ENCODE measurements around the gene ASCC1.
"Not testable (repeated sequence)": the region's sequence is repeated elsewhere in the genome, so short reads cannot be mapped to it uniquely, and the experiment has no call there.

The ASCC1 gene

DNA sequence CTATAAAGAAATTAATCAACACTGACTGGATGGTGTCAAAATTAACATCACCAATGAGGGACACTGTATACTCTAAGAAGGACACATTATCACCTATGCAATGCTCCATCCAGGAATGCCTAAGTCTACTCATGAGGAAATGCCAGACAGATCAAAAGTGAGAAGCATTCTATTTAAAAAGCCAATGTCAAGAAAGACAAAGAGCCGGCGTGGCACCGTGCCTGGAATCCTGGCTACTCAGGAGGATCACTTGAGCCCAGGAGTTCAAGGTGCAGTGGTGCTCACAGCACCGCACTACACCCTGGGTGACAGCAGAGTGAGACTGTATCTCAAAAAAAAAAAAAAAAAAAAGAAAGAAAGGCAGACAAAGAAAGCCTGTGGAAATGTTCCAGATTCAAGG lies 45.8 kb downstream of the ASCC1 start:
- no peak for DNase-seq (ENCODE audit: low spot score)

DNA sequence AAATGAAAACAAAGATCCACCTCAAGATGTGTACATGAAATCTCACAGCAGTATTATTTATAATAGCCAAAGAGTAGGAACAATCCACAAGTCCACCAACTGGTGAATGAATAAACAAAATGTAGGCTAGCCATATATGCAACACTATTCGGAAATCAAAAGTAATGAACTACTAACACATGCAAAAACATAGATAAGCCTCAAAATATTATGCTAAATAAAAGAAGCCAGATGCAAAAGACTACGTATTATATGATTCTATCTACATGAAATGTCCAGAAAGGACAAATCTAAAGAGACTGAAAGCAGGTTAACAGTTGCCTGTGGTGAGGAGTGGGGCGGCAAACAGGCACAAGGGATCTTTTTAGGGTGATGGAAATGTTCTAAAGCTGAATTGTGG lies 49.0 kb downstream of the ASCC1 start:
- no peak for DNase-seq (ENCODE audit: low spot score)

DNA sequence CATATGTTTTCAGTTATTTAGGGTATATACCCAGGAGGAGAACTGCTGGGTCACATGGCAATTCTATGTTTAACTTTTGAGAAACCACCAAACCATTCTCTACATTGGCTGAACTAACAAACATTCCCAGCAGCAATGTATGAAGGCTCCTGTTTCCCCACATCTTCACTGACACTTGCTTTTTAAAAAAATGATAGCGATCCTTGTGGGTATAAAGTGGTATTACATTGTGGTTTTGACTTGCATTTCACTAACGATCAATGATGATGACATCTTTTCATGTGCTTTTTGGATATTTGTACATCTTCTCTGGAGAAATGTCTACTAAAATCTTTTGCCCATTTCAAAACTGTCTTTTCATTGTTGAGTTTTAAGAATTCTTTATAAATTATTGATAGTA lies 51.5 kb downstream of the ASCC1 start:
- DNase-seq (ENCODE audit: low spot score) = no peak

GRCh38 chr10:72162978-72163377 lies 53.1 kb downstream of the ASCC1 start:
- no peak for DNase-seq (ENCODE audit: low spot score)

DNA sequence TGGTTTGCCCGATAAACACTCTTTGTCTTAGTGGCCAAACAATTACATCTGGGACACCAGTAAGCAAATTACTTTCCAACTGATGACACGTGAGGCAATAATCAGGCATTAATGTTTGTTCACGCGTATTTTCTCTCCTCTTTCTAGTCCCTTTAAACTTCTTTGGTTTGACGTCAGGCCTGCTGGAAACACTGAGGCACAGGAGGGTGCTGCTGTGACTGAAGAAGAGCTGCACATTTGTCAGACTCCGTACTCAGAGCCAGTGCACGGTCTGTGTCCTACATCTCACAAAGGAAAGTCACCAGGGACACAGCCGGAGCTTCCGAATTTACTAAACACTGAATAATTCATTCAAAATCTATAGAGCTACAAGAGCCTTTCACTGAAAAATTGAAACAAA lies 57.9 kb downstream of the ASCC1 start:
- no peak for DNase-seq (ENCODE audit: low spot score)

- DNase-seq (ENCODE audit: low spot score) = no peak
These were observed 59.9 kb downstream of the ASCC1 start for GRCh38 chr10:72156223-72156622.

DNA sequence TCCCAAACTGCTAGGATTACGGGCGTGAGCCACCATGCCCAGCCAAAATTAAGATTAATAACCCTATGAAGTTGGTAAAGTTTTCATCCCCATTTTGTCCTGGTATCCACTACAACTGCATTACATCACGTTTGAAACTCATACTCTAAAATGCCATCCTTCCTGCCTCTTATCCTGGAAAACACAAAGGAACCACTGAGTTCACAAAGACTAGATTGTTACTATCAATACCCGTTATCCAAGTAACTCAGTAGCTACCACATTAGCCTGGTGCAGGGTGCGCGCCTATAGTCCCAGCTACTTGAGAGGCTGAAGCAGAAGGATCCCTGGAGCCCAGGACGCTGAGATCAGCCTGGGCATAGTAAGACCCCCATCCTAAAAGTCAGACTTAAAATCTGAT lies 63.8 kb downstream of the ASCC1 start:
- no peak for DNase-seq (ENCODE audit: low spot score)

- DNase-seq (ENCODE audit: low spot score) = not testable (repeated sequence)
These were observed 65.2 kb downstream of the ASCC1 start for GRCh38 chr10:72150746-72151478.

GRCh38 chr10:72147324-72147584 lies 68.8 kb downstream of the ASCC1 start:
- DNase-seq (ENCODE audit: low spot score) = not testable (repeated sequence)

- DNase-seq (ENCODE audit: low spot score) = no peak
These were observed 69.3 kb downstream of the ASCC1 start for GRCh38 chr10:72146559-72147323.

DNA sequence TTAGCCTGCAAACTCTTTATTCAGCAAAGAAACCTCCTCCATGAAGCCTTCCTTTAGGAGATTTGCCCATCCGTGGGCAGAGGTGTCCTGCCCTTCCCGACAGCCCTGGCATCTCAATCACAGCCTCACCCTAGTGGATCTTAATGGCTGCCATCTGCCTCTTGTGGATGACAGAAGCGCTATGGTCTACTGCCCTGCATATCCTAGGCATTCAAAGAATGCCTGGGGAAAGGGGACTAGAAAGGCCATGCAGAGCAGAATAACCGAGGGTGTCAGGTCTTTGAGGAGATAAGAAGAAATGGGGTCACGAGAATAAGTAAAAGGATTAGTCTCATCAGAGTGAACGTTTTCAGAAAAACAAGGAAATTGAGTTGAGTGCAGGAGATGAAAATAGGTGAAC lies 70.0 kb downstream of the ASCC1 start:
- no peak for DNase-seq (ENCODE audit: low spot score)

- DNase-seq (ENCODE audit: low spot score) = no peak
These were observed 70.4 kb downstream of the ASCC1 start for GRCh38 chr10:72145657-72146056.

- DNase-seq (ENCODE audit: low spot score) = no peak
These were observed 75.2 kb downstream of the ASCC1 start for GRCh38 chr10:72140850-72141249.

DNA sequence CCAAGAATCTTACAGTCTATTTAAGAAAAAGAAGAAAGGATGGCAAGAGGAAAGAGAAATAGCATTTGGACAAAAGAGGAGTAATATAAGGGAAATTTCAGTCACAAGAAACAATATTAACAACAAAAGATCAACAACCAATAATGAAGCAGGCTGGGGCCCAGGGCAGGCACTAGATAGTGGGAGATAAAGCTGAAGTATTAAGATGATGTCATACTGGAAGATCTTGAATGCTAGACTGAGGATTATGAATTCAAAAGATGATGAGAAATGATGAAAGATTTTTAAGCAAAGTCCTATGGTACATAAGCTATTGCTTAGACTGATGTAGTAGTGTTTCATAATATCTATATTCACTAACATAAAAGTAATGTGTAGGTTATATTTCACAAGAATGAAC lies 75.9 kb downstream of the ASCC1 start:
- DNase-seq (ENCODE audit: low spot score) = no peak

DNA sequence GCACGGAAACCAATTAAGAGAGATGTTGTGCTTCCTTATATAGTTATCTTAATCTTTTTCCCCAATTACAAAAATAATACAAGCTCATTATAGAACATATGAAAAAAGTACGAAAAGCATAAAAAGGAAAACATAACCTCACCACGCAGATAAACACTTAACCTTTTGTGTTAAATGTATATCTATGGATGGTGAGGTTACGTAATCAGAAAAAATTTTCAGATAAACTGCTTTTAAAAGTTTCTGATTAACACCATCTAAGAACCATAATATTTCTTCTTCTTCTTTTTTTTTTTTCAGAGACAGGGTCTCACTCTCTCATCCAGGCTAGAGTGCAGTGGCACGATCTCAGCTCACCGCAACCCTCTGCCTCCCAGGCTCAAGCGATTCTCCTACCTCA lies 78.5 kb downstream of the ASCC1 start:
- DNase-seq (ENCODE audit: low spot score) = no peak

DNA sequence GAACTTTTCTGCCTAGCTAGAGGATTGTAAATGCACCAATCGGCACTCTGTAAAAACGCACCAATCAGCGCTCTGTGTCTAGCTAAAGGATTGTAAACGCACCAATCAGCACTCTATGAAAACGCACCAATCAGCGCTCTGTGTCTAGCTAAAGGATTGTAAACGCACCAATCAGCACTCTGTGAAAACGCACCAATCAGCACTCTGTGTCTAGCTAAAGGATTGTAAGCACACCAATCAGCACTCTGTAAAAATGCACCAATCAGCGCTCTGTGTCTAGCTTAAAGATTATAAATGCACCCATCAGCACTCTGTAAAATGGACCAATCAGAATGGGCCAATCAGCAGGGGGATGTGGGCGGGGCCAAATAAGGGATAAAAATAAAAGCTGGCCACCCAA lies 79.9 kb downstream of the ASCC1 start:
- DNase-seq (ENCODE audit: low spot score) = not testable (repeated sequence)

- DNase-seq (ENCODE audit: low spot score) = no peak
These were observed 81.0 kb downstream of the ASCC1 start for GRCh38 chr10:72134785-72135767.

GRCh38 chr10:72133517-72133916 lies 82.6 kb downstream of the ASCC1 start:
- DNase-seq (ENCODE audit: low spot score) = no peak

DNA sequence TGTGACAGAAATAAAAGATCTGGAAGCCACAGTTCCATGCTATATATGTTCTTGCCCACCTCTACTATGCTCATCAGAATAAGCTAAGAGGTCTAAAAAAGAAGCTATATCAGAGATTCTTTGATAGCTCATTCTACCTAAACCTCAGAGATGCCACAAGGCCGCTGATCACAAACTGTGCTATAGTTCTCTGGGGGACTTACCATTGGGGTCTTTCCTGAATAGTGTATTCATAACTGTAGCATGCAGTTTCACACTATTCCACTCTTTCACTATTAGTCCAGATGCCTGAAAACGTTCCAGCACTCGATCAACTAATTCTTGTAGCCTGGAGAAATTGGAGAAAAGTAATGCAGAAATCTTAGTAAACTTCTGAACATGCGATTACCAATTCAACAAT lies 83.2 kb downstream of the ASCC1 start:
- no peak for DNase-seq (ENCODE audit: low spot score)

DNA sequence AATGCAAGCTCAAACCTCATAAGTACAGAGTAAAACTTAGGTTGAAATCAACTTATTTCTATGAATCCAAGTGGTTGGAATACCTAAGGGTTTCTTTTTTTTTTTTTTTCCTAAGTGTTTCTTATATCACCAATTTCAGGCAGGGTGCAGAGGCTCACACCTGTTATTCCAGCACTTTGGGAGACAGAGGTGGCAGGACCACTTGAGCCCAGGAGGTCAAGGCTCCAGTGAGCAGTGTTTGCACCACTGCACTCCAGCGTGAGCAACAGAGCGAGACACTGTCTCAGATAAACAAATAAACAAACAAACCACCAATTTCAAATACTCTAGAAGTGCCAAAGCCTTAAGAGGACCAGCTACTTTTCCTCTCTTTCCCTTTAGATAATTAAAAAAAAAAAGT lies 88.5 kb downstream of the ASCC1 start:
- no peak for DNase-seq (ENCODE audit: low spot score)

DNA sequence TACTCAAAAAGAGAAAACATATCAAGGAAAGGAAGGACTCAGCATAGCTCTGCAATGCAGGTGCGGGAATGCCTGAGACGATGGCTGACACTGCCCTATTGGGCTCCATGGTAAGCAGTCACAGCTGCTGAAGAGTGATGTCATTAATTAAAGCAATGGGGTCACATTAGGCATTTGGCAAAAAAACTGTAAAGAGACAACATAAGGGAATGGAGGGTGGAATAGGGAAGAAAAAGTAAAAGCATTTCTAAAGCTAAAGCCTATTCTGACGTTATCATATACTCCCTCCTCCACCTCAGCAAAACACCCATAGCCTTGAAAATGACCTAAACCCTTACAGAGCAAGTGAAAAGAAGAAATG lies 89.2 kb downstream of the ASCC1 start:
- no peak for DNase-seq (ENCODE audit: low spot score)

- DNase-seq (ENCODE audit: low spot score) = peak; percentile 8
These were observed 89.7 kb downstream of the ASCC1 start for GRCh38 chr10:72126184-72126871.

All from HuH-7.5 (cell line).